ENCODE results near the gene CDIP1. TPM values are rescaled to one million over a fixed set of nuclear protein-coding genes. Genes with fewer than 3 reads are reported as not detected.

CDIP1 gene
- total RNA-seq, 1 donor from 2014 or later: 31.8 TPM

DNA sequence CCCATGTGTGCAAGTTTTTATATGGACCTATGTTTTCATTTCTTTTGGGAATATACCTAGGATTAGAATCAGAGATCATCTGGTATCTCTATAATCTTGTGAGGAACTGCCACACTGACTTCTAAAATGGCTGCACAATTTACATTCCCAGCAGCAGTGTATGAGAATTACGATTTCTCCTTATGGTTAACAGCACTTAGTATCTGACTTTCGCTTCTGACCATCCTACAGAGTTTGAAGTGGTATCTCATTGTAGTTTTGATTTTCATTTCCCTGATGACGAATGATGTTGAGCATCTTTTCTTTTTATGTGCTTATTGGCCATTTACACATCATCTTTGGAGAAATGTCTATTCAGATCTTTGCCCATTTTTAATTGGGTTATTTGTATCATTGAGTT, 27.6 kb upstream of the CDIP1 start:
- H3K27ac Mint-ChIP-seq: no peak overlapping the region
- peaks cover 3% of the 10 kb centered on the region for H3K4me1 Mint-ChIP-seq (ENCODE audit: low read depth)
- no peaks in the 10 kb centered on the region for H3K9me3 Mint-ChIP-seq (ENCODE audit: low read depth)
- DNase-seq (ENCODE audit: low spot score, unreplicated experiment): no peak
- TF ChIP-seq, protein P1, sequence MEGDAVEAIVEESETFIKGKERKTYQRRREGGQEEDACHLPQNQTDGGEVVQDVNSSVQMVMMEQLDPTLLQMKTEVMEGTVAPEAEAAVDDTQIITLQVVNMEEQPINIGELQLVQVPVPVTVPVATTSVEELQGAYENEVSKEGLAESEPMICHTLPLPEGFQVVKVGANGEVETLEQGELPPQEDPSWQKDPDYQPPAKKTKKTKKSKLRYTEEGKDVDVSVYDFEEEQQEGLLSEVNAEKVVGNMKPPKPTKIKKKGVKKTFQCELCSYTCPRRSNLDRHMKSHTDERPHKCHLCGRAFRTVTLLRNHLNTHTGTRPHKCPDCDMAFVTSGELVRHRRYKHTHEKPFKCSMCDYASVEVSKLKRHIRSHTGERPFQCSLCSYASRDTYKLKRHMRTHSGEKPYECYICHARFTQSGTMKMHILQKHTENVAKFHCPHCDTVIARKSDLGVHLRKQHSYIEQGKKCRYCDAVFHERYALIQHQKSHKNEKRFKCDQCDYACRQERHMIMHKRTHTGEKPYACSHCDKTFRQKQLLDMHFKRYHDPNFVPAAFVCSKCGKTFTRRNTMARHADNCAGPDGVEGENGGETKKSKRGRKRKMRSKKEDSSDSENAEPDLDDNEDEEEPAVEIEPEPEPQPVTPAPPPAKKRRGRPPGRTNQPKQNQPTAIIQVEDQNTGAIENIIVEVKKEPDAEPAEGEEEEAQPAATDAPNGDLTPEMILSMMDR (IDR thresholded peaks at IDR 0.05; ENCODE audit: unreplicated experiment): no peak
- H3K36me3 Mint-ChIP-seq (ENCODE audit: insufficient read depth): no peaks in the 10 kb centered on the region
- peaks cover 9% of the 10 kb centered on the region for H3K27me3 Mint-ChIP-seq
- no peak overlapping the region for H3K4me3 Mint-ChIP-seq (ENCODE audit: low read depth)

DNA sequence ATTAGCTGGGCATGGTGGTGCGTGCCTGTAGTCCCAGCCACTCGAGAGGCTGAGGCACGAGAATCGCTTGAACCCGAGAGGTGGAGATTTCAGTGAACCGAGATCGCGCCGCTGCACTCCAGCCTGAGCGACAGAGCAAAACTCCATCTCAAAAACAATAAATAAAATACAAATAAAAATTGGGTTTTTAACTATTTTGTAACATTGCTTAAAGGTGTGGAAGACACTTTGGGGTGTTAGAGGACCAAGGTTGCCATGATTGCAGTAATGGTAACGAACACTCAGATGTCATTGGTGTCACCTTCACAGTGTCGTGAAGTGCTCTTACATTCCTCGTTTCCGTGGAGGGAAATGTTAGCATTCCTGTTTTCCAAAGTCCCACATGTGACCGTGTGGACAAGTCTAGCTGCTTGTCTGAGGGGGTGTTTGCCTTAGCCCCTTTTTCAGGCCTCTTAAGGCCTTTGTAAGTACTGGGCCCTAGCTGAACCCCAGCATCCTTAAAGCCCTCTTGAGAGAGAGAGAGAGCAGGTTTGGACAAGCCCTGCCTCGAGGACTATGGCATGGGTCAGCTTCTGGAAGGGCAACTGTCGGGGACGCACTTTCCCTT, 26.2 kb upstream of the CDIP1 start:
- Mint-ChIP-seq H3K4me1 (ENCODE audit: low read depth) (peaks cover 3% of the 10 kb centered on the region), H3K27me3 (peaks cover 4% of the 10 kb centered on the region), H3K27ac (no peak overlapping the region), H3K36me3 (ENCODE audit: insufficient read depth) (no peaks in the 10 kb centered on the region), H3K4me3 (ENCODE audit: low read depth) (no peak overlapping the region), H3K9me3 (ENCODE audit: low read depth) (no peaks in the 10 kb centered on the region)
- no peak for DNase-seq (ENCODE audit: low spot score, unreplicated experiment)
- TF ChIP-seq, protein P1 (IDR thresholded peaks at IDR 0.05; ENCODE audit: unreplicated experiment): no peak

DNA sequence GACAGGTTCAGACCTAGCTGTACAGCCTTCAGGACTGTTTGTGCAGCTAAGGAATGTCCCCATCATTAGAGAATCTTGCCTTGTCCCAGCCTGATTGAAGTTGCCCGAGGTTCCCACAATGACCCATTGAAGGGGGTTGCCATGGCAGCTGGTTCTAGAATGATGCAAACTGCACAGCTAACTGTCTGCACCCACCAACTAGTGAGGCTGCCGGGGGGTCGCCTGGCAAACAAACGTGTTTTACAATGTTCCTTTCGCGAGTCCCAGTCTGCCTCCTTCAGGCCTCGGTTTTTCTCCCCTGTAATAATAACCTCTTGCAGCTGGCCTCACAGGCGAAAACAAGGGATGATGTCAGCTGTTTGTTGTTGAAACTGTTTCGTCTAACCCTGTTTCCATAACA, 23.0 kb upstream of the CDIP1 start:
- H3K4me3 Mint-ChIP-seq (ENCODE audit: low read depth): no peak overlapping the region
- no peak for DNase-seq (ENCODE audit: low spot score, unreplicated experiment)
- H3K9me3 Mint-ChIP-seq (ENCODE audit: low read depth): no peaks in the 10 kb centered on the region
- peaks cover 4% of the 10 kb centered on the region for H3K27me3 Mint-ChIP-seq
- H3K36me3 Mint-ChIP-seq (ENCODE audit: insufficient read depth): no peaks in the 10 kb centered on the region
- no peaks in the 10 kb centered on the region for H3K4me1 Mint-ChIP-seq (ENCODE audit: low read depth)
- no peak overlapping the region for H3K27ac Mint-ChIP-seq
- TF ChIP-seq, protein P1 (IDR thresholded peaks at IDR 0.05; ENCODE audit: unreplicated experiment): no peak

DNA sequence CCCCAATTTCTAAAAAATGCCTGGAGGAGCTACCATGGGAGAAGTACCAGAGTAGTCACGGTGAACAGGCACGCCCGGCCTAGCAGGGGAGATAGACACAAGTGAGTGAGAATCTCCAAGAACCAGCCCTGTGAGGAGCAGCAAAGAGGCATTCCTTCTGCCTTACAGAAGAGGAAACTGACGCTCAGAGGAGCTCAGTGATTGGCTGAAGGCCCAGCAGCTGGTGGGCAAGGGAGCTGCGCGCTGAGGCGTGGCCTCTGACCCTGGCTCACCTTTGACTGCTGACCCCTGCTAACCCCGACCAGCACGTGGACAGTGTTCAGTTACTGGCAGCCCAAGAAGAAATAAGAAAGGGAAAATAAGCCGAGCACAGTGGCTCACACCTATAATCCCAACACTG, 19.4 kb upstream of the CDIP1 start:
- H3K9me3 Mint-ChIP-seq (ENCODE audit: low read depth): no peaks in the 10 kb centered on the region
- TF ChIP-seq, protein P1 (IDR thresholded peaks at IDR 0.05; ENCODE audit: unreplicated experiment): no peak
- no peak overlapping the region for H3K27ac Mint-ChIP-seq
- no peaks in the 10 kb centered on the region for H3K4me1 Mint-ChIP-seq (ENCODE audit: low read depth)
- H3K4me3 Mint-ChIP-seq (ENCODE audit: low read depth): no peak overlapping the region
- DNase-seq (ENCODE audit: low spot score, unreplicated experiment): no peak
- no peaks in the 10 kb centered on the region for H3K27me3 Mint-ChIP-seq
- H3K36me3 Mint-ChIP-seq (ENCODE audit: insufficient read depth): no peaks in the 10 kb centered on the region

DNA sequence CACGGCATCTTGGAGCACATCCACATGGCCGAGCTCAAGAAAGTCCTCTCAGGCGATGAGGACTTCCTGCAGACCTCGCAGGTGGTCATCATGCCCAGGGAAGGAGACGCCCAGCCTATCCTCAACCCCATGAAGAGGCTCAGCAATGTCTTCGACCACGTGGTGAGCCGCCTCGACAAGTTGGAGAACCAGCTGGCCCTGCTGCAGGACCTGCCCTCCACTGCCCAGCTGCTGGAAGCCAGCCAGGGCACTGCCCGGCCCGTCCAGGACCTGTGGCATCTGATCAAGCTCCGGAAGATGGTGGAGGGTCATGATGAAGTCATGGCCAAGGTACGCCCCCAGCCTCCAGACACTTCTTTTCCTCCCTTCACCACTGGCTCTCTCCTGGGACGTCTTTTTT, 18.0 kb upstream of the CDIP1 start:
- H3K4me1 Mint-ChIP-seq (ENCODE audit: low read depth): no peaks in the 10 kb centered on the region
- H3K27me3 Mint-ChIP-seq: no peaks in the 10 kb centered on the region
- no peaks in the 10 kb centered on the region for H3K9me3 Mint-ChIP-seq (ENCODE audit: low read depth)
- H3K4me3 Mint-ChIP-seq (ENCODE audit: low read depth): no peak overlapping the region
- H3K36me3 Mint-ChIP-seq (ENCODE audit: insufficient read depth): no peaks in the 10 kb centered on the region
- TF ChIP-seq, protein P1 (IDR thresholded peaks at IDR 0.05; ENCODE audit: unreplicated experiment): no peak
- no peak overlapping the region for H3K27ac Mint-ChIP-seq
- DNase-seq (ENCODE audit: low spot score, unreplicated experiment): no peak

Data from progenitor cell of endocrine pancreas (in vitro differentiated cells).